ENCODE measurements around the gene ADAMTSL4. TPM values are rescaled to one million over a fixed set of nuclear protein-coding genes. Genes with fewer than 3 reads are reported as not detected.

ADAMTSL4 gene
- total and polyA plus RNA-seq, 2 donors (not counting 3 experiments of a cell fraction or from before 2014, with no cell fraction given): 0.73 to 1.0 TPM

- ChIA-PET POLR2A (no interaction called here), CTCF (interaction anchor here (0.7 kb wide), 1 partner anchor 12 kb away, joined by 3 read pairs; the partner anchor contains the start of gene FALEC)
- Histone ChIP-seq H3K9me1 (replicated peaks; ENCODE audit: control insufficient read depth, extremely low read depth, insufficient read depth, low read length) (no peaks in the 10 kb centered on the region), H3K4me1 (ENCODE audit: control insufficient read depth, extremely low read depth, insufficient read depth, low read length) (no peaks in the 10 kb centered on the region), H3K36me3 (ENCODE audit: control insufficient read depth in 2 of 2, extremely low read depth in 1 of 2, insufficient read depth in 2 of 2, low read length in 2 of 2) (no peaks in the 10 kb centered on the region), H2AFZ (ENCODE audit: low read depth, low read length) (no peak overlapping the region), H3K4me2 (ENCODE audit: insufficient read depth, low read length) (no peak overlapping the region), H3K27ac (ENCODE audit: insufficient read depth, low read depth, low read length) (no peak overlapping the region), H3K27me3 (ENCODE audit: control insufficient read depth in 2 of 2, insufficient read depth in 2 of 2, low read length in 2 of 2) (no peaks in the 10 kb centered on the region), H3K9ac (replicated peaks; ENCODE audit: extremely low read depth, insufficient read depth, low read length) (no peak overlapping the region), H3K79me2 (ENCODE audit: control insufficient read depth, insufficient read depth, low read length) (no peaks in the 10 kb centered on the region), H4K20me1 (replicated peaks; ENCODE audit: control insufficient read depth, extremely low read depth, insufficient read depth, low read length) (no peaks in the 10 kb centered on the region), H3K9me3 (replicated peaks; ENCODE audit: control insufficient read depth, insufficient read depth, low read length) (no peaks in the 10 kb centered on the region), H3K4me3 (replicated peaks in 1 of 3; ENCODE audit: insufficient read depth in 1 of 3, low read depth in 1 of 3, low read length in 3 of 3) (no peak overlapping the region)
- intact Hi-C loops (cut with micrococcal nuclease): no loop called here
- TF ChIP-seq EZH2 (IDR thresholded peaks at IDR 0.05; ENCODE audit: borderline replicate concordance, low read depth, low read length, severe bottlenecking) (no peak), GATA2 (IDR thresholded peaks at IDR 0.05; ENCODE audit: insufficient read depth, insufficient read length, low read depth, low read length) (no peak), CTCF (IDR thresholded peaks at IDR 0.05; ENCODE audit: extremely low read depth in 1 of 2, insufficient read depth in 1 of 2, low read depth in 1 of 2, low read length in 2 of 2) (no peak), FOS (IDR thresholded peaks at IDR 0.05; ENCODE audit: borderline replicate concordance, insufficient read depth, low read length) (no peak), JUN (IDR thresholded peaks at IDR 0.05; ENCODE audit: borderline replicate concordance, insufficient read depth, insufficient read length, low read depth) (no peak), POLR2AphosphoS5 (IDR thresholded peaks at IDR 0.05; ENCODE audit: insufficient read depth, low read depth, low read length) (no peak)
- DNase-seq (ENCODE audit: low read depth, low spot score) (no peak), FAIRE-seq (no peak)
- no TSS peak for BruUV-seq (replicated peaks)
- dilution Hi-C loops (cut with MboI; ENCODE audit: extremely low pct_ligation_motif_present, low sequenced_read_pairs): no loop called here
These were observed 21.0 kb upstream of the ADAMTSL4 start for GRCh38 chr1:150528196-150528595.
